ENCODE measurements around the gene NNAT. TPM values are rescaled to one million over a fixed set of nuclear protein-coding genes. Genes with fewer than 3 reads are reported as not detected.

Gene NNAT
- total RNA-seq, 1 donor from 2014 or later: 0.40 TPM

DNA sequence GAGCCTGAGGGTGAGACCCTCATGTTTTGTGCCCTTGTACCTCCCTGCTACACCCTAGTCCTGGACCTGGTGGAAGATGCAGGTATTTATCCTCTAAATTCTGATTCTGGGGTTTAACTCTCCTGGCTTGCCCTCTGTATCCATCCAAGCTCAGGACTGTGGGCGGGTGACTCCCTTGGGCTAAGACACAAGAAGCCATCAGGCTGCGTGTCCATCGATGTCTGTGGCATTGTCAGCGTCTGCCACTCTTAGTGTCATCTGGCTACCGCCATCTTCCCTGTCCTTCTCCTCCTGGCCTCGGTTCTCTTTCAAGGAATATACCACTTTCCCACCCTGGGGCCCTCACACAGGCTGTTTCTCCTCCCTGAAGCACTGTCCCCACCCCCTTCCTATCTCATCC, 35.5 kb downstream of the NNAT start:
- no peak for DNase-seq
- H3K4me3 Mint-ChIP-seq: no peak overlapping the region
- H3K27ac Mint-ChIP-seq: no peak overlapping the region
- ChIA-PET CTCF (no interaction called here), POLR2A (no interaction called here)
- H3K4me1 Mint-ChIP-seq: no peaks in the 10 kb centered on the region
- TF ChIP-seq CTCF (IDR thresholded peaks at IDR 0.05): no peak
- intact Hi-C loops (cut with micrococcal nuclease): no loop called here
- H3K36me3 Mint-ChIP-seq (ENCODE audit: low read depth): no peaks in the 10 kb centered on the region
- no peaks in the 10 kb centered on the region for H3K9me3 Mint-ChIP-seq
- H3K27me3 Mint-ChIP-seq: peaks cover 35% of the 10 kb centered on the region
- ATAC-seq (ENCODE audit: low read depth): no peak

- Mint-ChIP-seq H3K4me1 (no peaks in the 10 kb centered on the region), H3K9me3 (no peaks in the 10 kb centered on the region), H3K4me3 (no peak overlapping the region), H3K36me3 (ENCODE audit: low read depth) (no peaks in the 10 kb centered on the region), H3K27me3 (peaks cover 25% of the 10 kb centered on the region), H3K27ac (no peak overlapping the region)
- DNase-seq (no peak), ATAC-seq (ENCODE audit: low read depth) (no peak)
- intact Hi-C loops (cut with micrococcal nuclease): no loop called here
- TF ChIP-seq CTCF (IDR thresholded peaks at IDR 0.05): no peak
- CTCF ChIA-PET: no interaction called here
- POLR2A ChIA-PET: no interaction called here
Measured at GRCh38 chr20:37558306-37558705, 37.3 kb downstream of the NNAT start.

GRCh38 chr20:37558779-37559178, 37.7 kb downstream of the NNAT start:
- intact Hi-C loops (cut with micrococcal nuclease): no loop called here
- no peak for ATAC-seq (ENCODE audit: low read depth)
- peaks cover 29% of the 10 kb centered on the region for H3K27me3 Mint-ChIP-seq

GRCh38 chr20:37559312-37560027, 38.4 kb downstream of the NNAT start:
- TF ChIP-seq CTCF (IDR thresholded peaks at IDR 0.05): no peak
- H3K4me3 Mint-ChIP-seq: no peak overlapping the region
- no peaks in the 10 kb centered on the region for H3K4me1 Mint-ChIP-seq
- CTCF ChIA-PET: no interaction called here
- intact Hi-C loops (cut with micrococcal nuclease): loop anchor here (5.0 kb wide), 2 partner anchors 343 to 498 kb away; partner anchors contain the start of gene VSTM2L
- H3K27me3 Mint-ChIP-seq: peaks cover 28% of the 10 kb centered on the region
- H3K27ac Mint-ChIP-seq: no peak overlapping the region
- no peaks in the 10 kb centered on the region for H3K36me3 Mint-ChIP-seq (ENCODE audit: low read depth)
- DNase-seq (no peak), ATAC-seq (ENCODE audit: low read depth) (no peak)
- POLR2A ChIA-PET: no interaction called here
- H3K9me3 Mint-ChIP-seq: no peaks in the 10 kb centered on the region

More at GRCh38 chr20:37558779-37559178, 37.7 kb downstream of the NNAT start:
- H3K9me3 Mint-ChIP-seq: no peaks in the 10 kb centered on the region
- no peak for TF ChIP-seq CTCF (IDR thresholded peaks at IDR 0.05)
- ChIA-PET CTCF (no interaction called here), POLR2A (no interaction called here)
- H3K27ac Mint-ChIP-seq: no peak overlapping the region
- no peak overlapping the region for H3K4me3 Mint-ChIP-seq
- no peaks in the 10 kb centered on the region for H3K36me3 Mint-ChIP-seq (ENCODE audit: low read depth)
- no peaks in the 10 kb centered on the region for H3K4me1 Mint-ChIP-seq
- DNase-seq: no peak

DNA sequence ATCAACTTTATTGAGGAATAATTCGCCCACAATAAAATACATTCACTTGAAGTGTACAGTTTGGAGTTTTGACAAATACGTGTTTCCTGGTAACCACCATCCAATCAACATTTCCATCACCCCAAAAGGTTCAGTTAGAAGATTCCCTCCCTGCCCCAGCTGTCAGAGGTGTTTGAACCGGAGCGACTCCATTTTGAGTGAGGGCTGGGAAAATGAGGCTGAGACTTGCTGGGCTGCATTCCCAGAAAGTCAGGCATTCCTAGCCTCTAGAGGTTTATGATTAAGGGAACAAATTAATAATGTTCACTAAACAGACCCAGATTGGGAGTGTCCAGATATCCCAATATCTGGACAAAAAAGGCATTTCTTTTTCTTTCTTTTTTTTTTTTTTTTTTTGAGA, 39.6 kb downstream of the NNAT start:
- ChIA-PET POLR2A (interaction anchor here (0.6 kb wide), 1 partner anchor 69 kb away, joined by 4 read pairs; no protein-coding TSS in a partner anchor), CTCF (interaction anchor here (0.8 kb wide), 1 partner anchor 663 kb away, joined by 3 read pairs; no protein-coding TSS in a partner anchor)
- H3K36me3 Mint-ChIP-seq (ENCODE audit: low read depth): no peaks in the 10 kb centered on the region
- H3K4me3 Mint-ChIP-seq: no peak overlapping the region
- no peak for ATAC-seq (ENCODE audit: low read depth)
- no peak overlapping the region for H3K27ac Mint-ChIP-seq
- TF ChIP-seq CTCF (IDR thresholded peaks at IDR 0.05): no peak
- no peak for DNase-seq
- no peaks in the 10 kb centered on the region for H3K4me1 Mint-ChIP-seq
- H3K9me3 Mint-ChIP-seq: no peaks in the 10 kb centered on the region
- H3K27me3 Mint-ChIP-seq: peaks cover 28% of the 10 kb centered on the region
- intact Hi-C loops (cut with micrococcal nuclease): loop anchor here (5.0 kb wide), 2 partner anchors 342 to 497 kb away; partner anchors contain the start of gene VSTM2L

All from activated B cell treated with CpG ODN at 0.5 μM for 24 hours (primary cell).